ENCODE results near the gene FOXQ1. TPM values are rescaled to one million over a fixed set of nuclear protein-coding genes. Genes with fewer than 3 reads are reported as not detected.
"Not testable (repeated sequence)": the region's sequence is repeated elsewhere in the genome, so short reads cannot be mapped to it uniquely, and the experiment has no call there.

Gene FOXQ1
- polyA plus RNA-seq, 1 of the 3 experiments (the other 2 are of a cell fraction): not detected

DNA sequence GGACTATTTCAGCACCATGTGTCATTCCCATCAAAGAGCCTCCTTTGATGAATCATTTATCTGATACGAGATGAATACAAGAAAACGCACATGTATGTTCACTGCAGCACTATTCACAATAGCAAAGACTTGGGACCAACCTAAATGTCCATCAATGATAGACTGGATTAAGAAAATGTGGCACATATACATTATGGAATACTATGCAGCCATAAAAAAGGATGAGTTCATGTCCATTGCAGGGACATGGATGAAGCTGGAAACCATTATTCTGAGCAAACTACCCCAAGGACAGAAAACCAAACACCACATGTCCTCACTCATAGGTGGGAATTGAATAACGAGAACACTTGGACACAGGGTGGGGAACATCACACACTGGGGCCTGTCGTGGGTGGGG, 49.8 kb downstream of the FOXQ1 start:
- H3K4me2 ChIP-seq; H2AFZ ChIP-seq (ENCODE audit: low read depth); H3K9me3 ChIP-seq; H3K27ac ChIP-seq (ENCODE audit: low read depth in 2 of 2, low read length in 1 of 2); H4K20me1 ChIP-seq (ENCODE audit: insufficient read depth); H3K79me2 ChIP-seq (ENCODE audit: insufficient read depth); POLR2A ChIA-PET; H3K9me2 ChIP-seq; H3K9ac ChIP-seq; DNase-seq; H3K4me3 ChIP-seq (ENCODE audit: low read depth in 2 of 2, low read length in 1 of 2); H3F3A ChIP-seq (replicated peaks; ENCODE audit: insufficient read depth); CTCF ChIA-PET; H3K4me1 ChIP-seq (ENCODE audit: control insufficient read depth in 1 of 2, insufficient read depth in 2 of 2, low read depth in 1 of 2, low read length in 1 of 2); H3K36me3 ChIP-seq (replicated peaks in 1 of 2; ENCODE audit: control insufficient read depth in 1 of 2, insufficient read depth in 2 of 2, low read length in 1 of 2): not testable (repeated sequence)
- peaks cover 14% of the 10 kb centered on the region; the same call in 1 of the 2 replicates for H3K27me3 ChIP-seq (ENCODE audit: insufficient read depth)
- WGBS (ENCODE audit: low lambda C conversion rate): 4% methylated on average over 4 of the region's 4 CpGs

DNA sequence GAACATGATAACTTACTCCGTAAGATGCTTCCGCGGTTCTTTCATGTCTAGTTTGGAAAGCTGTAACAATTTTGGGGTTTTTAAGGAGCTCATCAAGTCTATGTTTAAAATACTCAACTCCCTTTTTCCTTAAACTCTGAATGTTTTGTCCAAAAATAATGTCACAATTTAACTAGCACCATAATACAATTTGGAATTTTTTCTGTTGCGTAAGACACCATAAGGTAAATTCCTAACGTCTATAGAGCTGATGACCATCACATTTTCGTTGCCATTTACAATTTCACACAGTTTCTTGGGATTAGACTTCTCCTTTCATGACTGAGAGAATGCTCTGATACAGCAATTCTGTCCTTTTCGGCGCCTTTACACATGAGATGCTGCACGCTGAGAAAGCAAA, 50.7 kb downstream of the FOXQ1 start:
- H3K36me3 ChIP-seq (replicated peaks in 1 of 2; ENCODE audit: control insufficient read depth in 1 of 2, insufficient read depth in 2 of 2, low read length in 1 of 2): no peaks in the 10 kb centered on the region
- 22% methylated on average over 9 of the region's 9 CpGs for WGBS (ENCODE audit: low lambda C conversion rate)
- no peak overlapping the region for H3K4me3 ChIP-seq (ENCODE audit: low read depth in 2 of 2, low read length in 1 of 2)
- H3K27me3 ChIP-seq (ENCODE audit: insufficient read depth): peaks cover 14% of the 10 kb centered on the region; the same call in 1 of the 2 replicates
- H4K20me1 ChIP-seq (ENCODE audit: insufficient read depth): no peaks in the 10 kb centered on the region
- TF ChIP-seq YY1 (IDR thresholded peaks at IDR 0.05; ENCODE audit: low read depth) (no peak), NFIC (IDR thresholded peaks at IDR 0.05; ENCODE audit: borderline replicate concordance) (no peak), GABPA (IDR thresholded peaks at IDR 0.05; ENCODE audit: low read depth) (no peak), TAF1 (IDR thresholded peaks at IDR 0.05; ENCODE audit: borderline replicate concordance, low read depth, low read length) (no peak), NRF1 (IDR thresholded peaks at IDR 0.05; ENCODE audit: low read depth, low read length) (no peak), MXI1 (IDR thresholded peaks at IDR 0.05; ENCODE audit: low read depth, low read length) (no peak), RAD21 (IDR thresholded peaks at IDR 0.05; ENCODE audit: low read length) (no peak), FOXM1 (IDR thresholded peaks at IDR 0.05; ENCODE audit: low read depth) (no peak), ELF1 (IDR thresholded peaks at IDR 0.05) (no peak), RXRA (IDR thresholded peaks at IDR 0.05; ENCODE audit: borderline replicate concordance, low read depth) (no peak), CHD2 (IDR thresholded peaks at IDR 0.05; ENCODE audit: low read length, partially characterized antibody) (no peak)
- TF ChIP-seq, protein P1, sequence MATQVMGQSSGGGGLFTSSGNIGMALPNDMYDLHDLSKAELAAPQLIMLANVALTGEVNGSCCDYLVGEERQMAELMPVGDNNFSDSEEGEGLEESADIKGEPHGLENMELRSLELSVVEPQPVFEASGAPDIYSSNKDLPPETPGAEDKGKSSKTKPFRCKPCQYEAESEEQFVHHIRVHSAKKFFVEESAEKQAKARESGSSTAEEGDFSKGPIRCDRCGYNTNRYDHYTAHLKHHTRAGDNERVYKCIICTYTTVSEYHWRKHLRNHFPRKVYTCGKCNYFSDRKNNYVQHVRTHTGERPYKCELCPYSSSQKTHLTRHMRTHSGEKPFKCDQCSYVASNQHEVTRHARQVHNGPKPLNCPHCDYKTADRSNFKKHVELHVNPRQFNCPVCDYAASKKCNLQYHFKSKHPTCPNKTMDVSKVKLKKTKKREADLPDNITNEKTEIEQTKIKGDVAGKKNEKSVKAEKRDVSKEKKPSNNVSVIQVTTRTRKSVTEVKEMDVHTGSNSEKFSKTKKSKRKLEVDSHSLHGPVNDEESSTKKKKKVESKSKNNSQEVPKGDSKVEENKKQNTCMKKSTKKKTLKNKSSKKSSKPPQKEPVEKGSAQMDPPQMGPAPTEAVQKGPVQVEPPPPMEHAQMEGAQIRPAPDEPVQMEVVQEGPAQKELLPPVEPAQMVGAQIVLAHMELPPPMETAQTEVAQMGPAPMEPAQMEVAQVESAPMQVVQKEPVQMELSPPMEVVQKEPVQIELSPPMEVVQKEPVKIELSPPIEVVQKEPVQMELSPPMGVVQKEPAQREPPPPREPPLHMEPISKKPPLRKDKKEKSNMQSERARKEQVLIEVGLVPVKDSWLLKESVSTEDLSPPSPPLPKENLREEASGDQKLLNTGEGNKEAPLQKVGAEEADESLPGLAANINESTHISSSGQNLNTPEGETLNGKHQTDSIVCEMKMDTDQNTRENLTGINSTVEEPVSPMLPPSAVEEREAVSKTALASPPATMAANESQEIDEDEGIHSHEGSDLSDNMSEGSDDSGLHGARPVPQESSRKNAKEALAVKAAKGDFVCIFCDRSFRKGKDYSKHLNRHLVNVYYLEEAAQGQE (IDR thresholded peaks at IDR 0.05; ENCODE audit: low read depth, low read length): no peak
- TF ChIP-seq, protein P2, sequence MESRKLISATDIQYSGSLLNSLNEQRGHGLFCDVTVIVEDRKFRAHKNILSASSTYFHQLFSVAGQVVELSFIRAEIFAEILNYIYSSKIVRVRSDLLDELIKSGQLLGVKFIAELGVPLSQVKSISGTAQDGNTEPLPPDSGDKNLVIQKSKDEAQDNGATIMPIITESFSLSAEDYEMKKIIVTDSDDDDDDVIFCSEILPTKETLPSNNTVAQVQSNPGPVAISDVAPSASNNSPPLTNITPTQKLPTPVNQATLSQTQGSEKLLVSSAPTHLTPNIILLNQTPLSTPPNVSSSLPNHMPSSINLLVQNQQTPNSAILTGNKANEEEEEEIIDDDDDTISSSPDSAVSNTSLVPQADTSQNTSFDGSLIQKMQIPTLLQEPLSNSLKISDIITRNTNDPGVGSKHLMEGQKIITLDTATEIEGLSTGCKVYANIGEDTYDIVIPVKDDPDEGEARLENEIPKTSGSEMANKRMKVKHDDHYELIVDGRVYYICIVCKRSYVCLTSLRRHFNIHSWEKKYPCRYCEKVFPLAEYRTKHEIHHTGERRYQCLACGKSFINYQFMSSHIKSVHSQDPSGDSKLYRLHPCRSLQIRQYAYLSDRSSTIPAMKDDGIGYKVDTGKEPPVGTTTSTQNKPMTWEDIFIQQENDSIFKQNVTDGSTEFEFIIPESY (IDR thresholded peaks at IDR 0.05; ENCODE audit: borderline replicate concordance, low read depth): no peak
- POLR2A ChIA-PET: no interaction called here
- no peaks in the 10 kb centered on the region for H3K9me2 ChIP-seq
- H3K4me1 ChIP-seq (ENCODE audit: control insufficient read depth in 1 of 2, insufficient read depth in 2 of 2, low read depth in 1 of 2, low read length in 1 of 2): no peaks in the 10 kb centered on the region
- no peak overlapping the region for H2AFZ ChIP-seq (ENCODE audit: low read depth)
- no peaks in the 10 kb centered on the region for H3K79me2 ChIP-seq (ENCODE audit: insufficient read depth)
- no peaks in the 10 kb centered on the region for H3K9me3 ChIP-seq
- CTCF ChIA-PET: no interaction called here
- no peak overlapping the region for H3K4me2 ChIP-seq
- no peak overlapping the region for H3K9ac ChIP-seq
- H3K27ac ChIP-seq (ENCODE audit: low read depth in 2 of 2, low read length in 1 of 2): no peak overlapping the region
- no peaks in the 10 kb centered on the region for H3F3A ChIP-seq (replicated peaks; ENCODE audit: insufficient read depth)
- DNase-seq: no peak

All from SK-N-SH (cell line).